ENCODE measurements around the gene KCNIP3.

Gene KCNIP3

DNA sequence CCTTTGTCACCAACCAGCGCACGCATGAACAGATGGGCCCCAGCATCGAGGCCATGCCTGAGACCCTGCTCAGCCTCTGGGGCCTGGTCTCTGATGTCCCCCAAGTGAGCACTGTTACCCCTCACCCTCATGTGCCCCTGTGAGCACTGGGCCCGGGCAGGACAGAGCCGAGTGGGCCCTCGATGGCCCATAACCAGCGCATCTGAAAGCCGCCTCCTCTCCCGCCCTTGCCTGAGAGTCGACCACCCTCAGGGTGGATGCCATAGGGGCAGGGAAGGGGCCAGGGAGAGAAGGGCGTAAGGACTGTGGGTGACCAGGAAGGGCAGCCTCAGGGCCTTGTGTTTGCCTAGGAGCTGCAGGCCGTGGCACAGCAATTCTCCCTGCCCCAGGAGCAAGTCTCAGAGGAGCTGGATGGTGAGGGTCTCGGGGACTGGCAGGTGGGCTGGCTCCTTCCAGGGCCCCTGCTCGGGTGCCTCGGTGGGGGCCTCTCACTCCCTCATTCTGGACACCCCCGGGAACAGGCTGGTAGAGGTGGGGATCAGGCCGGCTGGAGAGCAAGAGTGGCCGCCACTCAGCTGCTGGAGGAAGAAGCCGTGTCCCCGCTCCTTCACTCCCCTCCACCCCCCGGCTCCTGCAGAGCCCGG is 20.8 kb upstream of the KCNIP3 start:
- Histone ChIP-seq H3K27me3 (ENCODE audit: insufficient read depth, low read length) (no peaks in the 10 kb centered on the region), H3K36me3 (ENCODE audit: insufficient read depth, low read length) (no peaks in the 10 kb centered on the region), H3K9me3 (ENCODE audit: insufficient read depth, low read depth, low read length) (no peaks in the 10 kb centered on the region), H3K4me1 (ENCODE audit: insufficient read depth, low read length) (peaks cover 14% of the 10 kb centered on the region), H3K27ac (ENCODE audit: low read depth, low read length) (no peak overlapping the region), H3K9ac (ENCODE audit: low read depth, low read length) (no peak overlapping the region), H3K4me3 (ENCODE audit: low read length) (no peak overlapping the region)
- WGBS = 91% methylated on average over 17 of the region's 22 CpGs

DNA sequence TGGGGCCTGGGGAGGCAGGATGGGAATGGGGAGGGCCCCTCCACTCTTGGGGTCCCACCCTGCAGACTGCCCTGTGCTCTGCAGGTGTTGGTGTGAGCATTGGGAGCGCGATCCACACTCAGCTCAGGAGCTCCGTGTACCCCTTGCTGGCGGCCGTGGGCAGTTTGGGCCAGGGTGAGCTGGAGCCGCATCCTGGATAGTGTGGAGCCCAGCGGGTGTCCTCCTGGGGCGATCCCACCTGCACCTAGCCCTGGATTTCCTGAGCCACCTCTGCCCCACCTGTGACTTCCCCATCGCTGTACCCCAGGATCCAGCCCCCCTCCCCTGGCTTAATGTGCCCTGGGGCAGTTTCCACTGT is 20.3 kb upstream of the KCNIP3 start:
- no peak overlapping the region for H3K9ac ChIP-seq (ENCODE audit: low read depth, low read length)
- peaks cover 14% of the 10 kb centered on the region for H3K4me1 ChIP-seq (ENCODE audit: insufficient read depth, low read length)
- H3K36me3 ChIP-seq (ENCODE audit: insufficient read depth, low read length) = no peaks in the 10 kb centered on the region
- H3K4me3 ChIP-seq (ENCODE audit: low read length) = no peak overlapping the region
- no peak overlapping the region for H3K27ac ChIP-seq (ENCODE audit: low read depth, low read length)
- WGBS = 95% methylated on average over 9 of the region's 9 CpGs
- H3K9me3 ChIP-seq (ENCODE audit: insufficient read depth, low read depth, low read length) = no peaks in the 10 kb centered on the region
- no peaks in the 10 kb centered on the region for H3K27me3 ChIP-seq (ENCODE audit: insufficient read depth, low read length)

DNA sequence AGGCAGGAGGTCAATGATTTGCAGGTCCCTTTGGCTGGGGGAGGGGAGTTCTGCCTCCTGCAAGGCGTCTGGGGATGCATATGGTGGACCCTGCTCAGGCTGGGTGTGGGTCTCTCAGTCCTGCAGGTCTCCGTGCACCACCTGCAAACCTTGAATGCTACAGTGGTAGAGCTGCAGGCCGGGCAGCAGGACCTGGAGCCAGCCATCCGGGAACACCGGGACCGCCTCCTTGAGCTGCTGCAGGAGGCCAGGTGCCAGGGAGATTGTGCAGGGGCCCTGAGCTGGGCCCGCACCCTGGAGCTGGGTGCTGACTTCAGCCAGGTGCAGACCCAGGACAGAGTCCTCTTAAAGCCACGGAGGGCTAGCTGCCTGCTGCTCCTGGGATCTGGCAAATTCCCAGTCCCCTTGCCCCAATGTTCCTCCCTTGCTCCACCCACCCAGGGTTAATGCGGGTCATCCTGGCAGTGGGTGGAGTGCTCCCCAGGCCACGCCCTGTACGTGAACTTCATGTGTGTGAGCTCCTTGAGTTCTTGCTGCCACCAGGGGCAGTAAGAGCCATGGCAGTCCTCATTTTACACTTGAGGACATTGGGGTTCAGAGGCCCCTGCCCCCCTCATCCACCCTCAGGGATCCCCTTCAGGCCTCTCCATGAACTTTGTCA is 19.8 kb upstream of the KCNIP3 start:
- Histone ChIP-seq H3K9ac (ENCODE audit: low read depth, low read length) (no peak overlapping the region), H3K4me3 (ENCODE audit: low read length) (no peak overlapping the region), H3K27ac (ENCODE audit: low read depth, low read length) (no peak overlapping the region), H3K27me3 (ENCODE audit: insufficient read depth, low read length) (no peaks in the 10 kb centered on the region), H3K4me1 (ENCODE audit: insufficient read depth, low read length) (peaks cover 14% of the 10 kb centered on the region), H3K36me3 (ENCODE audit: insufficient read depth, low read length) (no peaks in the 10 kb centered on the region), H3K9me3 (ENCODE audit: insufficient read depth, low read depth, low read length) (no peaks in the 10 kb centered on the region)
- WGBS = 81% methylated on average over 11 of the region's 11 CpGs

DNA sequence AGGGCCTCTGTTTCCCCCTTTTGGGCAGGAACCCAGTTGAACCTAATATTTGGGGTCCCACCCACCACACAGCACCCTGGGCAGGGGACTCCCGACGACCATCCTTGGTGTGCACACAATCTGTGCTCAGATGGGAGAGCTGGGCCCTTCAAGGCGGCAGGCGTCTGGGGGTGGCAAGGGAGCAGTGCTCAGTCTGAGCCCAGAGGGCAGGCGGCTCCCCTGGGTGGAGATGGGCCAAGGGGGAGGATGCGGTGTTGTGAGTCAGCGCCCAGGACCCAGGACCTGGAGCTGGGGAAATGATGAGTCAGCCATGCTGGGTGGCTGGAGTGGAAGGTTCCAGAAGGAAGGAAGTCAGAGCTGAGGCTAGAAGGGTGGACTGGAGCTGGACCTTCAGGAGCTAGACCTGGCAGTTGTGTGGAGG is 19.1 kb upstream of the KCNIP3 start:
- H3K9me3 ChIP-seq (ENCODE audit: insufficient read depth, low read depth, low read length) = no peaks in the 10 kb centered on the region
- H3K27ac ChIP-seq (ENCODE audit: low read depth, low read length) = no peak overlapping the region
- no peaks in the 10 kb centered on the region for H3K27me3 ChIP-seq (ENCODE audit: insufficient read depth, low read length)
- H3K4me1 ChIP-seq (ENCODE audit: insufficient read depth, low read length) = peaks cover 14% of the 10 kb centered on the region
- H3K36me3 ChIP-seq (ENCODE audit: insufficient read depth, low read length) = no peaks in the 10 kb centered on the region
- WGBS = 95% methylated on average over 7 of the region's 7 CpGs
- H3K4me3 ChIP-seq (ENCODE audit: low read length) = no peak overlapping the region
- no peak overlapping the region for H3K9ac ChIP-seq (ENCODE audit: low read depth, low read length)

DNA sequence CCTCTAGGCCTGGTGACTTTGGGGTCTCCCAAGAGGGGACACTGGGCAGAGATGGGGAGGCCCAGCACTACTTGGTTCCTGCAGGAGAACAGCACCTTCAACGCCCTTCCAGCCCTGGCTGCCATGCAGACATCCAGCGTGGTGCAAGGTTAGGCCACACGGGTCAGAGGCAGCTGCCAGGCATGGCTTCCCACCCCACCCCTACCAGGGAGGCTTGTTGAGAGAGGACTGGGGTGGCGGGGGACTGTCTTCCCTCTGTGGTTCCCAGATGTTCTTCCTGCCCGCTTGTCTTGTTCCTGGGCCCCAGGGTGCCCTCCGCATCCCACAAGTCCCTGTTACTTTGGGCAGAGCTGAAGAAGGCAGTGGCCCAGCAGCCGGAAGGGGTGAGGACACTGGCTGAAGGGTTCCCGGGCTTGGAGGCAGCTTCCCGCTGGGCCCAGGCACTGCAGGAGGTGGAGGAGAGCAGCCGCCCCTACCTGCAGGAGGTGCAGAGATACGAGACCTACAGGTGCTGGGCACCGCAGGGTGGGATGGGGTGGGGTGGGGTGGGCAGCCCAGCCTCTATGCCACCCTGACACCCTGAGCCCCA is 18.4 kb upstream of the KCNIP3 start:
- Histone ChIP-seq H3K9me3 (ENCODE audit: insufficient read depth, low read depth, low read length) (no peaks in the 10 kb centered on the region), H3K9ac (ENCODE audit: low read depth, low read length) (no peak overlapping the region), H3K27ac (ENCODE audit: low read depth, low read length) (no peak overlapping the region), H3K36me3 (ENCODE audit: insufficient read depth, low read length) (no peaks in the 10 kb centered on the region), H3K27me3 (ENCODE audit: insufficient read depth, low read length) (no peaks in the 10 kb centered on the region), H3K4me1 (ENCODE audit: insufficient read depth, low read length) (peaks cover 13% of the 10 kb centered on the region), H3K4me3 (ENCODE audit: low read length) (no peak overlapping the region)
- 96% methylated on average over 12 of the region's 12 CpGs for WGBS

DNA sequence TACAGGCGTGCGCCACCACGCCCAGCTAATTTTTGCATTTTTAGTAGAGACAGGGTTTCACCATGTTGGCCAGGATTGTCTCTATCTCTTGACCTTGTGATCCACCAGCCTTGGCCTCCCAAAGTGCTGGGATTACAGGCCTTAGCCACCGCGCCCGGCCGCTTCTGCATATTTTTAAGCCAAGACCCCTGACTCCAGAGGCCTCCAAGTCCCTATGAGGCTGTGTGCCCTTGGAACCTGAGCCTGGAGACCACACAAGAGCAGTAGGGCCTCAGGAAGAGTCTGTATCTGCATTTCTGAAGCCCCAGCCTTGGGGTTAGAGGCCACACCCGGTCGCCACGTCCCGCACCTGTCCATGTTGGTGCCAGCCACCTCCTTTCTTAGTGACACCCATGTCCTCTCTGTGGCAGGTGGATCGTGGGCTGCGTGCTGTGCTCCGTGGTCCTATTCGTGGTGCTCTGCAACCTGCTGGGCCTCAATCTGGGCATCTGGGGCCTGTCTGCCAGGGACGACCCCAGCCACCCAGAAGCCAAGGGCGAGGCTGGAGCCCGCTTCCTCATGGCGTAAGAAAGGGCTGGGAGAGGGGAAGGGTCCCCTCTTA is 17.6 kb upstream of the KCNIP3 start:
- 93% methylated on average over 19 of the region's 19 CpGs for WGBS
- no peaks in the 10 kb centered on the region for H3K27me3 ChIP-seq (ENCODE audit: insufficient read depth, low read length)
- H3K4me3 ChIP-seq (ENCODE audit: low read length) = no peak overlapping the region
- no peaks in the 10 kb centered on the region for H3K9me3 ChIP-seq (ENCODE audit: insufficient read depth, low read depth, low read length)
- no peaks in the 10 kb centered on the region for H3K36me3 ChIP-seq (ENCODE audit: insufficient read depth, low read length)
- H3K9ac ChIP-seq (ENCODE audit: low read depth, low read length) = no peak overlapping the region
- peaks cover 6% of the 10 kb centered on the region for H3K4me1 ChIP-seq (ENCODE audit: insufficient read depth, low read length)
- H3K27ac ChIP-seq (ENCODE audit: low read depth, low read length) = no peak overlapping the region

DNA sequence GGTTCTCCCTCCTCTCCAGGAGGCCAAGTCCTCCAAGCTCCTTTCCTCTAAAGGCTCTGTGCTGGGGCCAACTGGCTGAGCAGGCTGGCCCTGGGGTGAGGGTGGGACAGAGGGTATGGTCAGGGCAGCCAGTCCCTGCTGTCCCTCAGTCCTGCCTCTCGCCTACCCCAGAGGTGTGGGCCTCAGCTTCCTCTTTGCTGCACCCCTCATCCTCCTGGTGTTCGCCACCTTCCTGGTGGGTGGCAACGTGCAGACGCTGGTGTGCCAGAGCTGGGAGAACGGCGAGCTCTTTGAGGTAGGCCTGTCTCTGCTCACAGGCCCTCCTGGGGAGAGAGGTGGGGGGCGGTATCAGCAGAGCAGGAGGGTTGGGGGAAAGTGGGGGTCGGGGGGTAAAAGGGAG is 16.1 kb upstream of the KCNIP3 start:
- Histone ChIP-seq H3K4me3 (ENCODE audit: low read length) (no peak overlapping the region), H3K36me3 (ENCODE audit: insufficient read depth, low read length) (no peaks in the 10 kb centered on the region), H3K27ac (ENCODE audit: low read depth, low read length) (no peak overlapping the region), H3K27me3 (ENCODE audit: insufficient read depth, low read length) (no peaks in the 10 kb centered on the region), H3K9me3 (ENCODE audit: insufficient read depth, low read depth, low read length) (no peaks in the 10 kb centered on the region), H3K9ac (ENCODE audit: low read depth, low read length) (no peak overlapping the region), H3K4me1 (ENCODE audit: insufficient read depth, low read length) (no peaks in the 10 kb centered on the region; the same call in 1 of the 2 replicates)
- 89% methylated on average over 8 of the region's 8 CpGs for WGBS

DNA sequence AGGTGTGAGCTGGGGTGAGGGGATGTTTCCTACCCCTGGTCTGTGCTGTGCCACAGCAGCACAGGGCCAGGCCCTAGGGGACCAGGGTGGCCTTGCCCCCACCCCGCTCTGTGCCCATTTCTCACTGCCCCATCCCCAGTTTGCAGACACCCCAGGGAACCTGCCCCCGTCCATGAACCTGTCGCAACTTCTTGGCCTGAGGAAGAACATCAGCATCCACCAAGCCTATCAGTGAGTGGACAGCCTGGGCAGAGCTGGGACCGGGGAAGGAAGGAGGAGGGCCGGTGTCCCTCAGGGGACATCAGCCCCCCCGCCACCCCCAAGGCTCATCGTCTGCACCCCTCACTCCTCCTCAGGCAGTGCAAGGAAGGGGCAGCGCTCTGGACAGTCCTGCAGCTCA is 15.4 kb upstream of the KCNIP3 start:
- no peaks in the 10 kb centered on the region for H3K27me3 ChIP-seq (ENCODE audit: insufficient read depth, low read length)
- H3K4me1 ChIP-seq (ENCODE audit: insufficient read depth, low read length) = no peaks in the 10 kb centered on the region; the same call in 1 of the 2 replicates
- WGBS = 92% methylated on average over 8 of the region's 8 CpGs
- H3K9me3 ChIP-seq (ENCODE audit: insufficient read depth, low read depth, low read length) = no peaks in the 10 kb centered on the region
- no peak overlapping the region for H3K9ac ChIP-seq (ENCODE audit: low read depth, low read length)
- no peak overlapping the region for H3K4me3 ChIP-seq (ENCODE audit: low read length)
- H3K36me3 ChIP-seq (ENCODE audit: insufficient read depth, low read length) = no peaks in the 10 kb centered on the region
- H3K27ac ChIP-seq (ENCODE audit: low read depth, low read length) = no peak overlapping the region

DNA sequence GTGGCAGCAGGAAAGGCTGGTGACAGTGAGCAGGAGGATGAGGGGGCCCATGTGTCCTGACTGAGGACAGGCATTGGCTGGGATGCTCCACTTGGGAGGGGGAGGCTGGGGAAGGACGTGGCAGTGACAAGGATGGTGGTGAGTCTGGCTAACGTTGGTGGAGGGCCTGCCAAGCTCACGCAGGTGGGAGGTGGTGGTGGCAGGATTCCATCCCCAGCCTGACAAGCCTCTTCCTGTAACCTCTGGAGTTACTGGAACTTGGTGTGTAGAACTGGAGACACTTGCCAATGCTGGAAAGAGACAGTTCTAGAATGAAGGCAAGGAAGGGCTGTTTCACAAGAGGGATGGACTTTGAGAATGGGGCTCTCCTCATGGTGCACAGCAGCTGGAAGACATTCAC is 14.7 kb upstream of the KCNIP3 start:
- Histone ChIP-seq H3K9ac (ENCODE audit: low read depth, low read length) (no peak overlapping the region), H3K36me3 (ENCODE audit: insufficient read depth, low read length) (no peaks in the 10 kb centered on the region), H3K27ac (ENCODE audit: low read depth, low read length) (no peak overlapping the region), H3K4me3 (ENCODE audit: low read length) (no peak overlapping the region), H3K9me3 (ENCODE audit: insufficient read depth, low read depth, low read length) (no peaks in the 10 kb centered on the region), H3K4me1 (ENCODE audit: insufficient read depth, low read length) (no peaks in the 10 kb centered on the region; the same call in 1 of the 2 replicates), H3K27me3 (ENCODE audit: insufficient read depth, low read length) (no peaks in the 10 kb centered on the region)
- 74% methylated on average over 3 of the region's 3 CpGs for WGBS

DNA sequence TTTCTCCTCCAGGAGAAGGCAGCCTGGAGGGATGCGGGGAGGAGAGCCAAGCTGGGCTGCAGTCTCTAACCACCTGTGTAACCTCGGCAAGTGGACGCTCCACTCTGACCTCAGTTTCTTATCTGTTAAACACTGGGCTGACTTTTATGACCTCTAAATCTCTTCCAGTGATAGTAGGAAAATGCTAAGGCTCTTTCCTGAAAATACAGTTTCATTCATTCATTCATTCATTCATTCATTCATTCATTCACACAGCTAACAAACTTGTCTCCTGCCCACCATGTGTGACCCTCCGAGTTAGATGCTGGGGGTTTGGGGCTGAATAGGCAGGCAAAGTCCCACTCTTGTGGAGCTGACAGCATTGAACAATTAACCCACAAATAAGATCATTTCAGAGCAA is 13.6 kb upstream of the KCNIP3 start:
- H3K27me3 ChIP-seq (ENCODE audit: insufficient read depth, low read length) = no peaks in the 10 kb centered on the region
- no peaks in the 10 kb centered on the region for H3K4me1 ChIP-seq (ENCODE audit: insufficient read depth, low read length)
- WGBS = 93% methylated on average over 4 of the region's 4 CpGs
- no peak overlapping the region for H3K4me3 ChIP-seq (ENCODE audit: low read length)
- H3K9ac ChIP-seq (ENCODE audit: low read depth, low read length) = no peak overlapping the region
- no peak overlapping the region for H3K27ac ChIP-seq (ENCODE audit: low read depth, low read length)
- no peaks in the 10 kb centered on the region for H3K36me3 ChIP-seq (ENCODE audit: insufficient read depth, low read length)
- H3K9me3 ChIP-seq (ENCODE audit: insufficient read depth, low read depth, low read length) = no peaks in the 10 kb centered on the region

DNA sequence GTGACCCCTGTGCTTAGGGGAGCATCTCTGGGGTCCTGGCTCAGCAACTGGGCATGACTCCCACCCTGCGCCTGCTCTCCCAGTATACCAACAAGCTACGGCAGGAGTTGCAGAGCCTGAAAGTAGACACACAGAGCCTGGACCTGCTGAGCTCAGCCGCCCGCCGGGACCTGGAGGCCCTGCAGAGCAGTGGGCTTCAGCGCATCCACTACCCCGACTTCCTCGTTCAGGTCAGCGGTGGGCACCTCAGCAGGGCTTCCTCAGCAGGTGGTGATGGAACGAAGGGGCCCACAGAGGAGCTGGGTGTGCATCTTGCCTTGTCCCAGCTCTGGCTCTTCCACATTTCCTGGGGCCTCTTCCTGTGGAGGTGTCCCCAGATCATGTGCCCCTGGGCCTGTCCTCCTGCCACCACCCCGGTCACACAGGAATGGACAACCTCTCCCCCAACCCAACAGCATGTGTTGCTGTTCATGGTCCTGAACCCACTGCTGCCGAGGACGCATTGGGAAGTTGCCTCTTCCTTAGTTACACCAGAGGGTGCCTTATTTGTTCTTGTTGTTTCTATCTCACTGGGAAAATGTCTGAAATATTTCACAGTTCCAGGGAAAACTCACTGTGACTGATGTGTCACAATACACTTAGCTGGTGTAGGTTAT is 12.1 kb upstream of the KCNIP3 start:
- no peaks in the 10 kb centered on the region for H3K27me3 ChIP-seq (ENCODE audit: insufficient read depth, low read length)
- no peaks in the 10 kb centered on the region for H3K36me3 ChIP-seq (ENCODE audit: insufficient read depth, low read length)
- H3K9me3 ChIP-seq (ENCODE audit: insufficient read depth, low read depth, low read length) = no peaks in the 10 kb centered on the region
- 88% methylated on average over 13 of the region's 13 CpGs for WGBS
- H3K27ac ChIP-seq (ENCODE audit: low read depth, low read length) = no peak overlapping the region
- H3K4me3 ChIP-seq (ENCODE audit: low read length) = no peak overlapping the region
- no peaks in the 10 kb centered on the region for H3K4me1 ChIP-seq (ENCODE audit: insufficient read depth, low read length)
- H3K9ac ChIP-seq (ENCODE audit: low read depth, low read length) = no peak overlapping the region
